HCT116 (cell line): Measurements from ENCODE around the gene IMPDH1. TPM values are rescaled to one million over a fixed set of nuclear protein-coding genes. Genes with fewer than 3 reads are reported as not detected.

Experiments used
- ATAC-seq: fragments of 200-7000 bp; cut with Tn5 transposase; 2 replicates; pipeline ENCODE4 v1.9.1; 2020; ENCODE audit warnings: mild to moderate bottlenecking, moderate library complexity
- BruUV-seq: library from RNA; stranded (reverse); fragments of 400-500 nt; replicated peaks from 2 replicates; lab custom pipeline; 2021; lab: Mats Ljungman, UMichigan
- CTCF ChIA-PET: fragments of 300-600 bp; sonication (Branson Sonifier 250); formaldehyde crosslinking; loops from one replicate; lab custom pipeline; 2021; ENCODE audit warnings: antibody characterized with exemption; lab: Charles Lee
- POLR2A ChIA-PET: fragments of 300-600, 350-600 bp; sonication (Branson Sonifier 250); formaldehyde crosslinking; loops from one replicate; lab custom pipeline; 2021; ENCODE audit warnings: antibody characterized with exemption; lab: Charles Lee
- RAD21 ChIA-PET, 2 experiments: fragments of 300-600 bp; sonication (Branson Sonifier 250); formaldehyde crosslinking; loops; one replicate each; lab custom pipeline; 2023; ENCODE audit warnings: low total read pairs in 2 of 2; ENCODE audit not compliant: uncharacterized antibody in 2 of 2, unreplicated experiment in 2 of 2, low non-redundant PET in 1 of 2; lab: Charles Lee
- DNase-seq: peaks from one replicate; pipeline ENCODE4 v3.0.0-alpha.2; 2010; ENCODE audit warnings: low read depth, low spot score
- H2AFZ ChIP-seq: fragments of 200-600 bp; shearing (Covaris generic), sonication (generic); 2 replicates; pipeline ENCODE4 v1.6.1; 2017; ENCODE audit warnings: low read depth, mixed run types, mixed read lengths, antibody characterized with exemption, low read length; ENCODE audit not compliant: poor library complexity, severe bottlenecking
- H3K27ac ChIP-seq: 2 replicates; pipeline ENCODE4 v1.5.1; 2012; ENCODE audit warnings: low read depth, low read length
- H3K27me3 ChIP-seq: fragments of 200-600 bp; sonication (generic); 2 replicates; pipeline ENCODE4 v1.6.1; 2016; ENCODE audit warnings: mixed run types, low read length, mixed read lengths; ENCODE audit not compliant: insufficient read depth
- H3K36me3 ChIP-seq, 2 experiments: fragments of 200-500 bp in 1 of 2; fragments of 200-600 bp in 1 of 2; sonication (Bioruptor generic) in 1 of 2; sonication (generic) in 1 of 2; 2 replicates each; pipeline versions ENCODE4 v1.5.1 to v1.6.1; 2014 to 2016; ENCODE audit warnings: low read length in 2 of 2, inconsistent platforms in 1 of 2, mixed read lengths in 1 of 2, mixed run types in 1 of 2; ENCODE audit not compliant: insufficient read depth in 2 of 2, control insufficient read depth in 1 of 2
- H3K4me1 ChIP-seq, 2 experiments: fragments of 200-600 bp in 1 of 2; sonication (generic) in 1 of 2; 2 replicates each; pipeline versions ENCODE4 v1.5.1 to v1.6.1; 2012 to 2017; ENCODE audit warnings: low read length in 2 of 2, inconsistent platforms in 1 of 2, mild to moderate bottlenecking in 1 of 2, mixed read lengths in 1 of 2, mixed run types in 1 of 2, moderate library complexity in 1 of 2; ENCODE audit not compliant: insufficient read depth in 2 of 2, control insufficient read depth in 1 of 2
- H3K4me2 ChIP-seq: fragments of 200-600 bp; sonication (generic); 2 replicates; pipeline ENCODE4 v1.6.1; 2017; ENCODE audit warnings: mixed run types, low read length, mixed read lengths
- H3K4me3 ChIP-seq, 2 experiments: fragments of 200-600 bp in 1 of 2; sonication (generic) in 1 of 2; replicated peaks in 1 of 2; 2 replicates each; pipeline ENCODE4 v1.5.1; 2011 to 2016; ENCODE audit warnings: low read length in 2 of 2, control low read depth in 1 of 2, low read depth in 1 of 2, mild to moderate bottlenecking in 1 of 2, mixed read lengths in 1 of 2, mixed run types in 1 of 2
- H3K79me2 ChIP-seq: fragments of 200-600 bp; sonication (generic); 2 replicates; pipeline ENCODE4 v1.6.1; 2017; ENCODE audit warnings: mild to moderate bottlenecking, mixed run types, low read length, moderate library complexity, mixed read lengths; ENCODE audit not compliant: insufficient read depth
- H3K9ac ChIP-seq: fragments of 200-600 bp; sonication (generic); 2 replicates; pipeline ENCODE4 v1.6.1; 2016; ENCODE audit warnings: low read length, mixed read lengths
- H3K9me2 ChIP-seq: fragments of 200-600 bp; sonication (generic), shearing (Covaris generic); 2 replicates; pipeline ENCODE4 v1.6.1; 2017; ENCODE audit warnings: mixed run types, mild to moderate bottlenecking, moderate library complexity; ENCODE audit not compliant: insufficient read depth
- H3K9me3 ChIP-seq, 2 experiments: fragments of 200-500 bp in 1 of 2; fragments of 200-600 bp in 1 of 2; sonication (Bioruptor generic) in 1 of 2; sonication (generic) in 1 of 2; 2 replicates each; pipeline ENCODE4 v1.6.1; 2014 to 2017; ENCODE audit warnings: low read length in 2 of 2, mixed read lengths in 2 of 2, inconsistent platforms in 1 of 2, low read depth in 1 of 2, mild to moderate bottlenecking in 1 of 2, mixed run types in 1 of 2, moderate library complexity in 1 of 2; ENCODE audit not compliant: control insufficient read depth in 1 of 2, insufficient read depth in 1 of 2
- H4K20me1 ChIP-seq: fragments of 200-600 bp; sonication (generic), shearing (Covaris generic); 2 replicates; pipeline ENCODE4 v1.6.1; 2017; ENCODE audit warnings: mixed run types, mild to moderate bottlenecking, moderate library complexity; ENCODE audit not compliant: insufficient read depth
- CEBPB ChIP-seq: IDR thresholded peaks from 2 replicates; pipeline ENCODE4 v1.6.1; 2012; ENCODE audit warnings: low read depth
- FOSL1 ChIP-seq: IDR thresholded peaks from 2 replicates; pipeline ENCODE4 v1.6.1; 2012; ENCODE audit warnings: low read depth
- JUND ChIP-seq: IDR thresholded peaks from 2 replicates; pipeline ENCODE4 v1.6.1; 2012
- MAX ChIP-seq: IDR thresholded peaks from 2 replicates; pipeline ENCODE4 v1.6.1; 2012
- POLR2A ChIP-seq: IDR thresholded peaks from 2 replicates; pipeline ENCODE4 v1.7.0; 2011; ENCODE audit warnings: borderline replicate concordance; ENCODE audit not compliant: insufficient read depth, insufficient read length; ENCODE audit errors: extremely low read depth
- POLR2AphosphoS5 ChIP-seq: IDR thresholded peaks from 2 replicates; pipeline ENCODE4 v1.6.1; 2011; ENCODE audit warnings: mild to moderate bottlenecking, low read depth, low read length, moderate library complexity
- RAD21 ChIP-seq: IDR thresholded peaks from 2 replicates; pipeline ENCODE4 v1.6.1; 2012; ENCODE audit warnings: low read depth, mild to moderate bottlenecking
- REST ChIP-seq: IDR thresholded peaks from 2 replicates; pipeline ENCODE4 v1.6.1; 2012; ENCODE audit warnings: low read depth
- SP1 ChIP-seq: IDR thresholded peaks from 2 replicates; pipeline ENCODE4 v1.6.1; 2012; ENCODE audit warnings: low read depth
- SRF ChIP-seq: IDR thresholded peaks from 2 replicates; pipeline ENCODE4 v1.6.1; 2012; ENCODE audit warnings: low read depth
- TCF7L2 ChIP-seq: IDR thresholded peaks from 2 replicates; pipeline ENCODE4 v1.7.0; 2011; ENCODE audit warnings: borderline replicate concordance, inconsistent platforms; ENCODE audit not compliant: insufficient read depth, insufficient read length; ENCODE audit errors: extremely low read depth
- ZBTB33 ChIP-seq: IDR thresholded peaks from 2 replicates; pipeline ENCODE4 v1.6.1; 2011; ENCODE audit warnings: mild to moderate bottlenecking, low read length, moderate library complexity; ENCODE audit not compliant: insufficient replicate concordance; ENCODE audit errors: extremely low read depth
- ZFX ChIP-seq: fragments of 450-650 bp; IDR thresholded peaks from 2 replicates; pipeline ENCODE4 v1.6.1; 2017
- ZNF274 ChIP-seq: fragments of 200-500 bp; sonication (Bioruptor generic); IDR thresholded peaks from 2 replicates; pipeline ENCODE4 v1.6.1; 2014; ENCODE audit warnings: mild to moderate bottlenecking, low read depth, low read length, inconsistent platforms
- intact Hi-C: fragments of 100-400 bp; cut with micrococcal nuclease; formaldehyde crosslinking; loops from 2 replicates; pipeline ENCODE4 v1.10.0; 2022
- total RNA-seq: library from RNA; stranded (reverse); gene quantifications from one replicate; pipeline ENCODE4 v1.2.1, GENCODE V29; 2021; ENCODE audit not compliant: unreplicated experiment
- TF ChIP-seq, protein P1 (sequence below), 3 experiments: fragments of 200-600 bp in 1 of 3; sonication (generic) in 1 of 3; IDR thresholded peaks in 2 of 3; conservative IDR thresholded peaks in 1 of 3; 2 replicates each; pipeline ENCODE4 v1.5.1; 2012 to 2017; ENCODE audit warnings: low read depth in 2 of 3, low read length in 2 of 3, antibody characterized with exemption in 1 of 3, borderline replicate concordance in 1 of 3, control low read depth in 1 of 3, mild to moderate bottlenecking in 1 of 3, mixed read lengths in 1 of 3, mixed run types in 1 of 3, moderate library complexity in 1 of 3; ENCODE audit not compliant: insufficient read depth in 1 of 3

IMPDH1 gene
- total RNA-seq, 1 experiment from 2014 or later: 98.2 TPM

DNA sequence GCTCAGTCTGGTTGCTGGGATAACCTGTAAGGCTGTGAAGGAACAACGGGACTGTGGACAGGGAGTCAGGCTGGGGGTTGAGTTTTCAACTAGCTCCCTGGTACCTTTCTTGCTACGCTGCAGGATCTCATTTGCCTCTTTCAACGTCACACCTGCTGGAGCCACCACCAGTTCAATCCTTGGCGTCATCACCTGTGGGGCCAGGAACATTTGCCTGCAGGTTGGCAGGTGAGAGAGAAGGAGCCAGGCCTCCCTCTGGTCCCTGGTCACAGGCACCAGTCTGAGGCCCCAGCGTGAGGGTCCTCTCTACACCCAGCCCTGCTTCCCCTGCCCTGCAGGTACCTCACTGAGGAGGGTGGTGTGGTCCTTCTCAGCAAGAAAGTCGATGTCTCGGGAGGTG lies 9.8 kb downstream of the IMPDH1 start:
- Histone ChIP-seq H3K4me1 (peaks cover 11 to 13% of the 10 kb centered on the region in 2 experiments), H3K27me3 (no peaks in the 10 kb centered on the region), H3K27ac (no peak overlapping the region), H3K9me3 (no peaks in the 10 kb centered on the region), H3K9ac (no peak overlapping the region), H3K4me3 (no peak overlapping the region), H3K4me2 (no peak overlapping the region), H3K9me2 (no peaks in the 10 kb centered on the region), H3K79me2 (peaks cover 29% of the 10 kb centered on the region), H2AFZ (no peak overlapping the region), H3K36me3 (peaks cover 40 to 59% of the 10 kb centered on the region in 2 experiments), H4K20me1 (no peaks in the 10 kb centered on the region; the same call in 1 of the 2 replicates)
- TF ChIP-seq JUND (no peak), RAD21 (no peak), FOSL1 (no peak), MAX (no peak), SRF (no peak), SP1 (no peak), ZNF274 (no peak), TCF7L2 (no peak), CEBPB (no peak), ZFX (no peak), POLR2AphosphoS5 (no peak), POLR2A (no peak), ZBTB33 (no peak), REST (no peak)
- TF ChIP-seq, protein P1, sequence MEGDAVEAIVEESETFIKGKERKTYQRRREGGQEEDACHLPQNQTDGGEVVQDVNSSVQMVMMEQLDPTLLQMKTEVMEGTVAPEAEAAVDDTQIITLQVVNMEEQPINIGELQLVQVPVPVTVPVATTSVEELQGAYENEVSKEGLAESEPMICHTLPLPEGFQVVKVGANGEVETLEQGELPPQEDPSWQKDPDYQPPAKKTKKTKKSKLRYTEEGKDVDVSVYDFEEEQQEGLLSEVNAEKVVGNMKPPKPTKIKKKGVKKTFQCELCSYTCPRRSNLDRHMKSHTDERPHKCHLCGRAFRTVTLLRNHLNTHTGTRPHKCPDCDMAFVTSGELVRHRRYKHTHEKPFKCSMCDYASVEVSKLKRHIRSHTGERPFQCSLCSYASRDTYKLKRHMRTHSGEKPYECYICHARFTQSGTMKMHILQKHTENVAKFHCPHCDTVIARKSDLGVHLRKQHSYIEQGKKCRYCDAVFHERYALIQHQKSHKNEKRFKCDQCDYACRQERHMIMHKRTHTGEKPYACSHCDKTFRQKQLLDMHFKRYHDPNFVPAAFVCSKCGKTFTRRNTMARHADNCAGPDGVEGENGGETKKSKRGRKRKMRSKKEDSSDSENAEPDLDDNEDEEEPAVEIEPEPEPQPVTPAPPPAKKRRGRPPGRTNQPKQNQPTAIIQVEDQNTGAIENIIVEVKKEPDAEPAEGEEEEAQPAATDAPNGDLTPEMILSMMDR (IDR thresholded peaks at IDR 0.05 in 2 of 3, conservative IDR thresholded peaks at IDR 0.05 in 1 of 3; ENCODE audit: borderline replicate concordance in 1 of 3, insufficient read depth in 1 of 3, low read depth in 2 of 3, low read length in 2 of 3): no peak
- ChIA-PET RAD21 (interaction anchor here in 1 of 2 experiments (0.7 to 0.8 kb wide), 2 partner anchors 26 to 74 kb away, joined by 3 read pairs; no protein-coding TSS in a partner anchor), CTCF (interaction anchor here (0.8 to 4.4 kb wide), 8 partner anchors 9 to 481 kb away, joined by 3 to 24 read pairs (median 4); partner anchors contain the start of gene IMPDH1), POLR2A (interaction anchor here (0.7 kb wide), 1 partner anchor 273 kb away, joined by 3 read pairs; no protein-coding TSS in a partner anchor)
- DNase-seq: no peak
- intact Hi-C loops: no loop called here
- BruUV-seq: no TSS peak
- ATAC-seq: no peak
